Neural cell (in vitro differentiated cells): ENCODE results near the gene ACACA.
"Not testable (repeated sequence)": the region's sequence is repeated elsewhere in the genome, so short reads cannot be mapped to it uniquely, and the experiment has no call there.

ENCODE experiments used
- MXI1 ChIP-seq: fragments of 450-650 bp; conservative IDR thresholded peaks from 2 replicates; pipeline ENCODE4 v1.6.1; 2014; ENCODE audit warnings: antibody characterized with exemption, mild to moderate bottlenecking; ENCODE audit not compliant: poor library complexity, severe bottlenecking
- POLR2AphosphoS5 ChIP-seq: IDR thresholded peaks from 2 replicates; pipeline ENCODE4 v1.6.1; 2012
- TF ChIP-seq, protein P1 (sequence below): fragments of 450-650 bp; IDR thresholded peaks from 2 replicates; pipeline ENCODE4 v1.5.1; 2014; ENCODE audit warnings: antibody characterized with exemption, mild to moderate bottlenecking, moderate library complexity; ENCODE audit not compliant: poor library complexity, severe bottlenecking
- TF ChIP-seq, protein P2 (sequence below): IDR thresholded peaks from 2 replicates; pipeline ENCODE4 v1.6.1; 2012; ENCODE audit warnings: borderline replicate concordance

DNA sequence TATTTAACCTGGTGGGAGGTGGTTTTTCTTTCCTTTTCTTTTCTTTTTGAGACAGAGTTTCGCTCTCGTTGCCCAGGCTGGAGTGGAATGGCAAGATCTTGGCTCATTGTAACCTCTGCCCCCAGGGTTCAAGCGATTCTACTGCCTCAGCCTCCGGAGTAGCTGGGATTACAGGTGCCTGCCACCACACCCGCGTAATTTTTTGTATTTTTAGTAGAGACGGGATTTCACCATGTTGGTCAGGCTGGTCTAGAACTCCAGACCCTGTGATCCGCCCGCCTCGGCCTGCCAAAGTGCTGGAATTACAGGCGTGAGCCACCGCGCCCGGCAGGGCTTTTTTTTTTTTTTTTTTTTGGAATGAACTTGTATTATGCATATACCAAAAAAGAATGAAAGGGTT is 1.1 kb downstream of the ACACA start:
- TF ChIP-seq, protein P1, sequence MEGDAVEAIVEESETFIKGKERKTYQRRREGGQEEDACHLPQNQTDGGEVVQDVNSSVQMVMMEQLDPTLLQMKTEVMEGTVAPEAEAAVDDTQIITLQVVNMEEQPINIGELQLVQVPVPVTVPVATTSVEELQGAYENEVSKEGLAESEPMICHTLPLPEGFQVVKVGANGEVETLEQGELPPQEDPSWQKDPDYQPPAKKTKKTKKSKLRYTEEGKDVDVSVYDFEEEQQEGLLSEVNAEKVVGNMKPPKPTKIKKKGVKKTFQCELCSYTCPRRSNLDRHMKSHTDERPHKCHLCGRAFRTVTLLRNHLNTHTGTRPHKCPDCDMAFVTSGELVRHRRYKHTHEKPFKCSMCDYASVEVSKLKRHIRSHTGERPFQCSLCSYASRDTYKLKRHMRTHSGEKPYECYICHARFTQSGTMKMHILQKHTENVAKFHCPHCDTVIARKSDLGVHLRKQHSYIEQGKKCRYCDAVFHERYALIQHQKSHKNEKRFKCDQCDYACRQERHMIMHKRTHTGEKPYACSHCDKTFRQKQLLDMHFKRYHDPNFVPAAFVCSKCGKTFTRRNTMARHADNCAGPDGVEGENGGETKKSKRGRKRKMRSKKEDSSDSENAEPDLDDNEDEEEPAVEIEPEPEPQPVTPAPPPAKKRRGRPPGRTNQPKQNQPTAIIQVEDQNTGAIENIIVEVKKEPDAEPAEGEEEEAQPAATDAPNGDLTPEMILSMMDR, result not testable (repeated sequence)
- TF ChIP-seq POLR2AphosphoS5, MXI1: not testable (repeated sequence)
- TF ChIP-seq, protein P2, sequence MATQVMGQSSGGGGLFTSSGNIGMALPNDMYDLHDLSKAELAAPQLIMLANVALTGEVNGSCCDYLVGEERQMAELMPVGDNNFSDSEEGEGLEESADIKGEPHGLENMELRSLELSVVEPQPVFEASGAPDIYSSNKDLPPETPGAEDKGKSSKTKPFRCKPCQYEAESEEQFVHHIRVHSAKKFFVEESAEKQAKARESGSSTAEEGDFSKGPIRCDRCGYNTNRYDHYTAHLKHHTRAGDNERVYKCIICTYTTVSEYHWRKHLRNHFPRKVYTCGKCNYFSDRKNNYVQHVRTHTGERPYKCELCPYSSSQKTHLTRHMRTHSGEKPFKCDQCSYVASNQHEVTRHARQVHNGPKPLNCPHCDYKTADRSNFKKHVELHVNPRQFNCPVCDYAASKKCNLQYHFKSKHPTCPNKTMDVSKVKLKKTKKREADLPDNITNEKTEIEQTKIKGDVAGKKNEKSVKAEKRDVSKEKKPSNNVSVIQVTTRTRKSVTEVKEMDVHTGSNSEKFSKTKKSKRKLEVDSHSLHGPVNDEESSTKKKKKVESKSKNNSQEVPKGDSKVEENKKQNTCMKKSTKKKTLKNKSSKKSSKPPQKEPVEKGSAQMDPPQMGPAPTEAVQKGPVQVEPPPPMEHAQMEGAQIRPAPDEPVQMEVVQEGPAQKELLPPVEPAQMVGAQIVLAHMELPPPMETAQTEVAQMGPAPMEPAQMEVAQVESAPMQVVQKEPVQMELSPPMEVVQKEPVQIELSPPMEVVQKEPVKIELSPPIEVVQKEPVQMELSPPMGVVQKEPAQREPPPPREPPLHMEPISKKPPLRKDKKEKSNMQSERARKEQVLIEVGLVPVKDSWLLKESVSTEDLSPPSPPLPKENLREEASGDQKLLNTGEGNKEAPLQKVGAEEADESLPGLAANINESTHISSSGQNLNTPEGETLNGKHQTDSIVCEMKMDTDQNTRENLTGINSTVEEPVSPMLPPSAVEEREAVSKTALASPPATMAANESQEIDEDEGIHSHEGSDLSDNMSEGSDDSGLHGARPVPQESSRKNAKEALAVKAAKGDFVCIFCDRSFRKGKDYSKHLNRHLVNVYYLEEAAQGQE, result not testable (repeated sequence)
